HepG2 (cell line): ENCODE results near the gene PRDX5. TPM values are rescaled to one million over a fixed set of nuclear protein-coding genes. Genes with fewer than 3 reads are reported as not detected.

ENCODE experiments used
- DMAP1 ChIP-seq: IDR thresholded peaks from 2 replicates; pipeline ENCODE4 v1.6.1; 2016
- HMGXB3 ChIP-seq: sonication (generic); formaldehyde crosslinking; IDR thresholded peaks from 2 replicates; pipeline ENCODE4 v1.4.0; 2020; ENCODE audit warnings: missing genetic modification reagents, borderline replicate concordance
- HNRNPH1 ChIP-seq: fragments of 200-400 bp; formaldehyde crosslinking; optimal IDR thresholded peaks from 2 replicates; pipeline ENCODE3; 2017; ENCODE audit warnings: mild to moderate bottlenecking, low read depth, low read length
- KDM6A ChIP-seq: IDR thresholded peaks from 2 replicates; pipeline ENCODE4 v1.6.1; 2016; ENCODE audit warnings: low read depth
- KMT2B ChIP-seq: IDR thresholded peaks from 2 replicates; pipeline ENCODE4 v1.6.1; 2016; ENCODE audit warnings: missing genetic modification reagents, missing compliant biosample characterization
- REST ChIP-seq, 2 experiments: IDR thresholded peaks; 2 replicates each; pipeline ENCODE4 v1.6.1; 2011 to 2012; ENCODE audit warnings: low read length in 2 of 2, borderline replicate concordance in 1 of 2, low read depth in 1 of 2, mild to moderate bottlenecking in 1 of 2, moderate library complexity in 1 of 2
- SKIL ChIP-seq: sonication (generic); formaldehyde crosslinking; IDR thresholded peaks from 2 replicates; pipeline ENCODE4 v1.8.0; 2022; ENCODE audit warnings: missing genetic modification reagents, mild to moderate bottlenecking, moderate library complexity, borderline replicate concordance
- TEAD3 ChIP-seq: optimal IDR thresholded peaks from 2 replicates; pipeline ENCODE3; 2016; ENCODE audit warnings: borderline replicate concordance
- THAP7 ChIP-seq: sonication (generic); formaldehyde crosslinking; IDR thresholded peaks from 2 replicates; pipeline ENCODE4 v1.8.1; 2023; ENCODE audit warnings: mild to moderate bottlenecking, missing genetic modification reagents
- ZNF136 ChIP-seq: sonication (generic); formaldehyde crosslinking; IDR thresholded peaks from 2 replicates; pipeline ENCODE4 v1.8.1; 2022; ENCODE audit warnings: low read depth, mild to moderate bottlenecking, moderate library complexity, missing genetic modification reagents
- ZNF275 ChIP-seq: sonication (generic); formaldehyde crosslinking; IDR thresholded peaks from 2 replicates; pipeline ENCODE4 v1.8.0; 2022; ENCODE audit warnings: missing genetic modification reagents, mild to moderate bottlenecking, inconsistent platforms, borderline replicate concordance
- ZNF333 ChIP-seq: sonication (generic); formaldehyde crosslinking; IDR thresholded peaks from 2 replicates; pipeline ENCODE4 v1.4.0; 2020; ENCODE audit warnings: mild to moderate bottlenecking, missing genetic modification reagents, borderline replicate concordance
- ZNF44 ChIP-seq: sonication (generic); formaldehyde crosslinking; IDR thresholded peaks from 2 replicates; pipeline ENCODE4 v1.5.1; 2020; ENCODE audit warnings: mild to moderate bottlenecking, missing genetic modification reagents
- ZNF451 ChIP-seq: sonication (generic); formaldehyde crosslinking; IDR thresholded peaks from 2 replicates; pipeline ENCODE4 v1.5.0; 2020; ENCODE audit warnings: mild to moderate bottlenecking, missing genetic modification reagents
- polyA plus RNA-seq, 8 experiments: library from polyadenylated mRNA; depleted of rRNA in 3 of 8; stranded (reverse) in 7 of 8; unstranded in 1 of 8; fragments of >200 nt; fragmentation: Illumina TruSeq in 4 of 8; extraction: Trizol in 4 of 8; gene quantifications; 2 replicates each; pipeline versions ENCODE4 v1.2.1 to v1.2.3, GENCODE V29; 2011 to 2016; ENCODE audit warnings: low read depth in 4 of 8, missing spikeins in 1 of 8, mixed read lengths in 1 of 8; ENCODE audit not compliant: insufficient read depth in 1 of 8
- total RNA-seq, 5 experiments: library from RNA; depleted of rRNA; stranded (reverse); fragments of >200 nt; fragmentation: Illumina TruSeq; extraction: Trizol; gene quantifications; 2 replicates each; pipeline ENCODE4 v1.2.3, GENCODE V29; 2016; ENCODE audit warnings: low read depth in 1 of 5

Gene PRDX5
- total and polyA plus RNA-seq, 2 of the 13 experiments (the other 11 are each of a cell fraction or from before 2014, with no cell fraction given), result 215 to 311 TPM

GRCh38 chr11:64305691-64306562 lies 12.0 kb upstream of the PRDX5 start (continued):
- TF ChIP-seq ZNF44 (CRISPR knock-in tag) (0 out of 2 replicates have a peak, but pooled peaks have one; percentile 4), ZNF275 (CRISPR knock-in tag) (peak; percentile 53; the same call in 1 of the 2 replicates), REST (IDR thresholded peaks at IDR 0.05; ENCODE audit: borderline replicate concordance in 1 of 2, low read depth in 1 of 2, low read length in 2 of 2) (no peak), KDM6A (CRISPR knock-in tag) (no peak), ZNF451 (CRISPR knock-in tag) (no peak), DMAP1 (CRISPR knock-in tag) (peak; percentile 67), SKIL (CRISPR knock-in tag) (no peak), KMT2B (CRISPR knock-in tag) (no peak; the same call in 1 of the 2 replicates), HNRNPH1 (no peak), THAP7 (CRISPR knock-in tag) (0 out of 2 replicates have a peak, but pooled peaks have one; percentile 15), ZNF136 (CRISPR knock-in tag) (no peak), ZNF333 (CRISPR knock-in tag) (peak; percentile 51; the same call in 1 of the 2 replicates), HMGXB3 (CRISPR knock-in tag) (peak; percentile 45; the same call in 1 of the 2 replicates), TEAD3 (CRISPR knock-in tag) (no peak)
